AG20443 (cell line): ENCODE measurements around the gene TMUB1.

Experiments
- DNase-seq: peaks from one replicate; pipeline ENCODE4 v3.0.0; 2012; ENCODE audit warnings: low spot score, mixed read lengths

The TMUB1 gene

DNA sequence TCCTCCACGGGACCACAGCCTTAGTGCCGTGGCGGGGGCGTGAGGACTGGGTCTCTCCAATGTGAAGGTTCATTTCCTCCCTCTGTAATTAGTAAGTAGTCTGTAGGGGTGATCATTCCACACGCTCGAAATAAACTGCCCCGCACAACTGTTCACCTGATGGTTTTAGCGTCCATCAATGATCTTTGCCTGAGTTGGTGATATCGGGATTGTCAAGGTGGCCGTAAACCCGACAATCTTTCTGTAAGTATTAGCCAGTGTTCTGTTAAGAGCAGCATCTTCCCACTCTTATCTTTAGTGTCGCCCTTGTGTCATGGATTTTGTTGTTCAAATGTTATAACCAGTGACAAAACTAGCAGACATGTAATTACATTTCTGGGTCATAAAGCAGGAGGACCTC, 20.7 kb upstream of the TMUB1 start:
- DNase-seq: no peak

DNA sequence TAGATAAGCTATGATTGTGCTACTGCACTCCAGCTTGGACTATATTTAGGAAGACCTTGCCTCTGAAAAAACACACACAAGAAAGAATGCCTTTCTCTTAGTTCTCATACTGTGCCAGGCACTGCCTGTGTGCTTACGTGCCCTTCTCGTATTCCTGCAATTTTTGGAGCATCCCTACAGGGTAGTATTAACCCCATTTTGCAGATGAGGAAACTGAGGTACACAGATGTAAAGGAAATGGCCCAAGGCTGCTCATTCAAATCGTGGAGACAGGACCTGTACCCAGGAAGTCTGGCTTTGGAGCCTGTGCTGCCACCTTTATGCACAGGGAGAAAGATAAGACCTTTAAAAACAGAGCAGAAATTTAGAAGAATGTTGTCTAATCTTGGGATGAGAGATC, 19.7 kb upstream of the TMUB1 start:
- no peak for DNase-seq

DNA sequence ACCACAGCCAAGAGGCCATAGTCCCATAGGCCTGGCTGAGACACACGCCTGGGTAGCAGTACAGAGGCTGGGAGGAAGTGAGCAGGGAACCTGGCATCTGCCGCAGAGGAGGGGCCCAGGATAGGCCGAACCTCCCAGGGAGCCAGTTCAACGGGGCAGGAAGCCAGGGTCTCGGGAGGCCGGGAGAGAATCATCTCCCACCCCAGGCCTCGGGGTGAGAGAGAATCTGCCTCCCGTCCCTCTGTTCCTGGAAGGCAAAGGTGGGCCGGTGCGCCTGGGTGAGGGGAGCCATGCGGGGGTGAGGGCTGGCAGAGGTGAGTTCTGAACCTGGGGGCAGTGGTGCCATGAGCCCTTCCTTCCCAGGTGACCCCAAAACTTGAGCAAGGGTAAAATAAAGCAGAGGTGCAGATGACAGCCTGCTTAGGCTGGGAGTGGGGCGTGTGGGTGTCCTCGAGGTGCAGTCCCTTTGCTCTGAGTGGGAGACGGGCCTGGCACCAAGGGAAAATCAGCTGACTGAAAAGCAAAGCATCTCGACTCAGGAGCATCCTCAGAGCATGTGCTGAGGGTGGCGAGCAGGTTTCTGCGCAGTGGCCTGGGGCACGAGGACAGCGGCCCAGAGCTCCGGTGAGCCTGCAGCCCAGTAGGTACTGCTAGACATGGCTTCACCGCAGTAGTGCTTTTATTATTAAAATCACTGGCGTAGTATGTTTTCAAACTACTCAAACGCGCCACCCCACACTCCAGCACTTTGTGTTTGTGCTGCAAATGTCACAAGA, 18.5 kb upstream of the TMUB1 start:
- DNase-seq: no peak

DNA sequence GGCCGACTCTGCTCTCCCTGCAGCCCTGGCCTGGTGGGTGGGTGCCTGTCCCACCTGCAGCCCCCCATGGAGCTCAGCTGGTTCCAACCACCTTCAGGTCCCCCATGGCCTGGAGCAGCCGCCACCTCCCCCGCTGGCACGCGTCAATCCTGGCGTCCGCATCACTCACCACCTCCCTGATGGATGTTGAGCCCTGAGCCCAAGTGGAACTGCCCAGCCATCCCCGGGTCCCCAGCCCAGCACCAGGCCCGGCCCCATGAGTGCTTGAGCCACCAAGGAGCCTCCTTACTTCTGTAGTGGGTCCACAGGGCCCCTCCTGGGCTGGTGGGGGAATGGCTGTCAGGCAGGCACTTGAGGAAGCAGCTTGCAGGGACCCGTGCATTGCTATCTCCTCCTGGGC, 17.6 kb upstream of the TMUB1 start:
- DNase-seq: no peak

DNA sequence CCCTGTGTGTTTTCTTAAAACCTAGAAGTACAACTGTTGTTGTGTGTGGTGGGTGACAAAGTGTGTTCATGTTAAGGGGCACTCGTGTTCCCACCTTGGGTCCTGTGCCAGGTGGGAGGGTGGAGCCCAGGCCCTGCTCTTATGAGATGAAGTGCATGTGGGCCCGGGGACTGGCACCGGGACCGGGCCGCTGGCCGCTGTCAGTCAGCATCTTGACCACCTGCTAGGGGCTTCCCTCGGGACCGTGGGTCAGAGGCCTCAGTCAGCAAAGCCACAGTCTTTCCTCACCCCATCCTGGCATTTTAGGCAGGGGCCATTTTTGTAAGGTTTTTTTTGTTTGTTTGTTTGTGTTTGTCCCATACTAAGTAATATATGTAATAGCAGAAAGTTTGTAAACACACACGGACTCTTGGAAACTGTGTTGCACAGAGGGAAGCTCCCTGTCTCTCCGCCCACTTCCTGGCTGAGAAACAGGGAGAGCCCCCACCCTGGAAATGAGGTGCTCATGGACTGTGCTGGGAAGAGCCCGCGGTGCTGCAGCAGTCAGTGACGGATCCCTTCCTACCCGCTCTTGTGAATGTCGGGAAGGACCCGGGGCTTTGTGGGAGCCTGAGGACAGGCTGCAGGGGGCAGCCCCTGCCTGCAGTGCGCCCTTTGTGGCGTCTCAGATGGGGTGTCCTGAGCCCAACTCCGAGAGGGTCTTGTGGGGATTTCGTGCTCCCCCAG, 16.4 kb upstream of the TMUB1 start:
- no peak for DNase-seq

DNA sequence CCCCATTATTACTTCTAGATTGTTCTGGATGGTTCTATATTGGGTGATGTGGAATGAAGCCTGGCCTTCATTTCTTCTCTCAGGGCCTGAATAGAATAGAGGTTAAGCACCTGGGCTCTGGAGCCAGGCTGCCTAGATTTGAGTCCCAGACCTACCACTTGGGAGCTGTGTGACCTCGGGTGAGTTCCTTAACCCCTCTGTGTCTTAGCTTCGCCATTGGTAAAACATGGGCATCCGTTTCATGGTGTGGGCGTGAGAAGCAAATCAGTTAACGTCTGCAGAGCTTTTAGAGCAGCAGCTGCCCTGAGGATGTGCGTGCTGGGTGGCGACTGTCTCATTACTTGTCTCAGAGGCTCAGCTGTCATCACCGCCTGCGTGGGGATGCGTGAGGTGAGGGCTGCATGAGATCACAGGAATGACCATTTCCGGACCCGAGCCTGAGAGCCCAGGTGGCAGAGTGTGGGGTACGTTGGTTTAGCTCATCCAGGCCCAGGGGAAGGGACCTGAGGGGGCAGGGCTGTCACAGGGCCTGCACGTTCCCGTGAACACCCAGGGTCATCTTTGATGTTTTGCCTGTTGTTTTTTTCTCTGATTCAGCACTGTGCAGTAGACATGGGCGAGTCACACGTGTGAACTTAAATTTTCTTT, 12.7 kb upstream of the TMUB1 start:
- DNase-seq: no peak

DNA sequence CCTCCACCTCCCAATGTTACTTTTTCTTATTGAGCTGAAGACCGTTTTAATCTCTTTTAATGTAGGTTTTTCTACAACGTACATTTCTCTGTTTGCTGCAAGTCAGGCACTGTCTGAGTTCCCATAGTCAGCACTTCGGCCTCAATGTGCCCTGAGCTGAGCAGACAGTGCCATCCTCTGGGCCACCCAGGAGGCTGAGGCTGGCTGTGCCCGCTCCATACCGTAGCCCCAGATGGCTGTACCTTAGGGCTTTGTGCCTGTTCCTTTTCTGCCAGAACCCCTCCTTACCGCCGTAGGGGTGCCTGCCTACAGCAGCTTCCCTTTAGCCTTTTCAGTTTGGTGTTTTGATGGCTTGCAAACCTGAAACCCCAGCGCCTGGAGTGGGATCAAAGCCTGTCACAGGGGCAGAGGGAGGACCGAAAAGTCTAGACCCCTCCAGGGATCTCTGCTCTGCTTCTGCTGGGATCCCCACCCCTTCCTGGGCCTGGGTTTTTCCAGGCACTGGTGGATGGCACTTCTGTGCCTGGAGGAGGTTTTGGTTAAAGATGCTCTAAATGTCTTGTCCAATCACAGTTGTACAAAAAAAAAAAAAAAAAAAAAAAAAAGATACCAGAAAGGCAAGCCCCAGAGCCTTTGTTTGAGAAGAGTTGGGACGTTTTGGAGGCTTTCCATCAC, 12.0 kb upstream of the TMUB1 start:
- DNase-seq: no peak

DNA sequence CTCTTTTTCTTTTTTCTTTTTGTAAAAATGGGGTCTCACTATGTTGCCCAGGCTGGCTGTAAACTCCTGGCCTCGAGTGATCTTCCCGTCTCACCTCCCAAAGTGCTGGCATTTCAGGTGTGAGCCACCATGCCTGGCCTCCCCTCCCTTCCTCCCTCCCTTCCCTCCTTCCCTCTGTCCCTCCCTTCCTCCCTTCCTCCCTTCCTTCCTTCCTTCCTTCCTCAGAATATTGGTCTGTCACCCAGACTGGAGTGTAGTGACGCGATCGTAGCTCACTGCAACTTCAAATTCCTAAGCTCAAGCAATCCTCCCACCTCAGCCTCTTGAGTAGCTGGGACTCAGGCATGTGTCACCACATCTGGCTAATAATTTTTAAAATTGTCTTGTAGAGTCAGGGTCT, 11.4 kb upstream of the TMUB1 start:
- no peak for DNase-seq

DNA sequence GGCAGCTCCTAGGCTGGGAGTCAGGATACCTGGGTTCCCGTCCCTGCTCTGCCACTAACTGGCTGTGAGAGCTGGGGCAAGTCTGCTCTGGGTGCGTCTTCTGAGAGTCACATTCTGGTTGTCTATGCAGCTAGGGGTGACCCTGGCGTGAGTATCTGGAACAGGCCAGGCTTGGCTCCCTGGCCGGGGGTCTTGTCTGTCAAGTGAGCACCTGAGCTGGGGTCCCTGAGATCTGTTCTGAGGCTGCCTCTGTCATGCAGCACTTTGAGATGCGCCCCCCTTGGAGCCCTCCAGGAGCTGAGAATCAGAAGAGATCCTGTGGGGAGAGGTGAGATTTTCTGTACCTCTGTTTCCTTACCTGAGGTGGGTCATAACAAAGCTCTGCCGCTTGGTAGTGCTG, 10.5 kb upstream of the TMUB1 start:
- DNase-seq: no peak

DNA sequence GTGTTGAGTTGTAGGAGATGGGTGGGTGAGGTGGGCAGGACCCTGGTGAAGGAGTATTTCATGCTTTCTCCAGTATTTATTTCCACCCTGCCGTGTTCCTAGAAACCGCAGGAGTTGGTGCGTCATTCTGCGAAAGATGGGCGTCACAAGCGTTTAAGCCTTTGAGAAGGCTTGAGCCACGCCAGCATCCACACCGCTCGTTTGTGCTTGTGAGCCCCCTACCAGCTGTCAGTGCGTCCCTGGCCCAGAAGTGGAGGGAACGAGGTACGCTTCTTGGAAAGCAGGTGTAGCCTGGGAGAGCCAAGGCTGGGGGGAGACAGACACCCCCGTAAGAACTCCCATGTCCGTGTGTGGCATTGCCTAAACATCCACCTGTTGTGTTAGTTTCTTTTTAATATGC, 8.7 kb upstream of the TMUB1 start:
- DNase-seq: no peak

DNA sequence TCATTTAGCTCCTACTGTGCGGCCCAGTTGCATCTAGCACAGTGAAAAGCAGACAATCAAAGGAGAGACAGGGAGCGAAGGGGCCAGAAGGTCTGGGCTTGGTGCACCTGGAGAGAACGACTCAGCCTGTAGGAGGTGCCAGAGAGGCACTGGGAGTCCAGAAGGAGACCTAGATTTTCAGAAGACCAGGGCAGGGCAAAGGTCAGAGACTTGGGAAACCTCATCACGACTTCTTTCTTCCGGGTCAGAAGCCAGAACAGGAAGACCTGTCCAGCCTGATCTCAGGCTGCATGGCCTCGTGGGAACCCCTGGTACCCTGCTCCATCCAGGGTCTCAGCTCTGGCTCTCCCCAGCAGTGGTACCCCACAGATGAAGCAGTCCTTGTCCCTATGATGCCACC, 8.1 kb upstream of the TMUB1 start:
- no peak for DNase-seq

DNA sequence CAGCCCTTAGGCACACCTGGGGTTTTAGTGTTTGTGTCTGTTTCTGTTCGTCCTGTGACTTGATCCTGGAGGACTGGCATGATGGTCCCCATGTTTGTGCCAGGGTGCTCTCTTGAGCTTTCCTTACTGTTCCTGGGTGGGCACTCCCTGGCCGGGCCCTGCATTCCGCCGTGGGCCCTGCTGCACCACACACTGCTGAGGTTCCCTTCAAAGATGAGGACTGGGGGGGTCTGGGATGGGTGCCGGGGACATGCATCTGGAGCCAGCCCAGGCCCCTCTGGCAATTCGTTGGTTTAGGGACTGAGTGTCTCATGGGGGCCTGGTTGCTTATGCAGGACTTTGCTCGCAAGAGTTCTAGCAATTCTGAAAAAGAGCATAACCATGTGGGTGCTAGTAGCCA, 7.7 kb upstream of the TMUB1 start:
- no peak for DNase-seq

DNA sequence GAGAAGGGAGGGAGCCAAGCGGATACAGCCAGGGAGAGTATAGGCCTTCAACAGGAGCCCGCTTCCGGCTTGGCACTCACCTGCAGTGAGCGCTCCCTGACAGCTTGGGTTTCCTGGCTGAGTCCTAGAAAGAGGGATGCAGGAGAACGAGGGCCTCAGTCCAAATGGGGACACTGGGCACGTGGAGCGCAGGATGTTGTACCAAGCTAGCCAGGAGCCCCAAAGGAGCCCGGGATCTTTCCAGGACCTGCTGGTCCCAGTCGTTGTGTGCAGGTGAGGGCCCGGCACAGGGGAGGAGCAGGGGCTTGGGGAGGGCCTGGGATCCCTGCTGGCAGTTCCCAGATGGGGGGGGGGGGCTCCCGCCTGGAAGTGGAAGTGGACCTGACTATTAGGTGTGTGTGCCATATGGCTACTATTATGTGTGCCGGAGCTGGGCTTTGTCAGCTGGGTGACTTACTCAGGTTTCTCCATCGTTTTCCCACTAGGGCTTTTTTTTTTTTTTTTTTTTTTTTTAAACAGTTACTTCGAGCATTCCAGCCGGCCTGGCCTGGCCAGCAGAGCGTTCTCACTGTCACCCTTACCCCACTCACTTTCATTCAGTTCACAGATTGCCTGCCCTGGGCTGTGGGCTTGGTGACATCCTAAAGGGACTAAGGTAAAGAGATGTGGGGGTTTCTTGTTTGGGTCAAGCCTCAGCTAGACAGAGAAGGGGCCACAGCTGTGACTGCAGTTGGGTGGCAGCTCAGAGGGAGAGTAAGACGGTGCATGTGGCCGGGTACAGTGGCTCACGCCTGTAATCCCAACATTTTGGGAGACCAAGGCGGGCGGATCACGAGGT, 6.8 kb upstream of the TMUB1 start:
- DNase-seq: peak; percentile 42

DNA sequence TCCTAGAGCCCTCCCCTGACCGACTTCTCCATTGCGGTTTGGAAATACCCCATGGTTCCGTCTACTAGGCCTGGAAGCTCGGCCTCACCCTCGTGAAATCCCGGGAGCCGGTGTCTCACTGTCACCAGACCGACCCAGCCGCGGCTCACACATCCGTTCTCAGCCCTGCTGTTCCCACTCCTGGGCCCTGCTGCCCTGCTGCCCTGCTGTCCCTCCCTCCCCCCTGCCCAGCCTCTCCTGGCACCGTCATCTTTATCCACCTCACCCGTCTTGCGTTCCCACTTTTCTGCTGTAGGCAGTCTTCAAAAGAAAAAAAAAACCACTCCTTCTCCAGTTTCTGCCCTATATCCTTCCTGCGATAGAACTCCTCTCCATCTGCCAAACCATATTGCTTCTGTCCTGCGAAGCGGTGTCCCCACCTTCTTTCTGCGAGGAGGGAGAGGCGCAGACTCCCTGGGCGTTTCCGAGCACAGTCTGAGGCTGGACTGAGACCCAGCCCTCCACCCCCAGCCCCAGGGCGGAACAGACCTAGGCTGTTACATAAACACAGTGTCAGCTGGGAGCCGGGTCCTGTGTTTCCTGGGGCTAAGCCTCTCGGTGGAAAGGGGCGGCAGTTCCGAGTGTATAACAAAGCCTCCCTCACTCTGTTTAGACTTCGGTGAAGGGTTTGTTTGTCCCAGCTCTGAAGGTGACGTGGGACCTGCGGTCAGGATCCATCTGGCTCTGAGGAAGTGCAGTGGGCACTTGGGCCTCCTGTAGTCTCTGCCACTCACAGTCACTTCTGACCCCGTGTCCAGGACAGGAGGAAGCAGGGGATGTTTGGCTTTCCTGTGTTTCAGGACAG, 5.8 kb upstream of the TMUB1 start:
- peak; percentile 66 for DNase-seq

DNA sequence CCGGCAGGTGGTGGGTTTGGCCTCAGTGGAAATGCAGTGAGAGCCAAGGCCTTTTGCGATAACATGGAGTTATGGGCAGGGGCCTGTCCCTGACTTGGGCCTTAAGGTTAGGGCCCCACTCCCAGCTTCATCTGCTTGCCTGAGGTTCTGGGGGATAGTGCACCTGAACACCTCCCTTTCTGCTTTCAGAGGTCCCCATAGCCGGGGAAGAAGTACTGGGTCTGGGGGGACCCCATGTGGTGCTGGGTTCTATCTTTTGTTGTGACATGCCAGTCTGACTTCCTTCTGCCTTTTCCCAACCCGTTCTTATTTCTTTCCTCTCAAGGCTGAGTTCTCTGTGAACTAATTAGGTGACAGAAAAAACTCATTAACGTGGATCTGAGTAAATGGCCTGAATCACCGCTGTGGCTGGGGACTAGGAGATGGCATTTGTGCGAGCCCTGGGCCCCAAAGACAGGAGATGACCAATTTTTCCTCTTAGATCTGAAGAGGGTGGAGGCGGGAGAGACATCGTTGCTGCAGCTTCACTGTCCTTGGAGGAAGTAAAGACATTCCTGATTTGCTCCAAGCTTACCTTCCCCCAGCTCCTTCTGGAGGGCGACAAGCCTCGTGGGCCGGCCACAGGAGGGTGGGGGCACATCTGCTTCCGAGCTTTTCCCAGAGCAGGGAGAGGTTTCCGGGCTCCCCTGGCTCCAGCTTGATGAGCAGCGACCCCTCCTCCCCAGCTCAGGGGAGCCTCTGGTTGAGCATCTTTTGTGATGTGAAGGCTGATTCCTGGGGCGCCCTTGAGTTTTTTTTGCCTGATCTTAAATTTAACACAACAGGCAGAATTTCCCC, 4.9 kb upstream of the TMUB1 start:
- DNase-seq: peak; percentile 30

DNA sequence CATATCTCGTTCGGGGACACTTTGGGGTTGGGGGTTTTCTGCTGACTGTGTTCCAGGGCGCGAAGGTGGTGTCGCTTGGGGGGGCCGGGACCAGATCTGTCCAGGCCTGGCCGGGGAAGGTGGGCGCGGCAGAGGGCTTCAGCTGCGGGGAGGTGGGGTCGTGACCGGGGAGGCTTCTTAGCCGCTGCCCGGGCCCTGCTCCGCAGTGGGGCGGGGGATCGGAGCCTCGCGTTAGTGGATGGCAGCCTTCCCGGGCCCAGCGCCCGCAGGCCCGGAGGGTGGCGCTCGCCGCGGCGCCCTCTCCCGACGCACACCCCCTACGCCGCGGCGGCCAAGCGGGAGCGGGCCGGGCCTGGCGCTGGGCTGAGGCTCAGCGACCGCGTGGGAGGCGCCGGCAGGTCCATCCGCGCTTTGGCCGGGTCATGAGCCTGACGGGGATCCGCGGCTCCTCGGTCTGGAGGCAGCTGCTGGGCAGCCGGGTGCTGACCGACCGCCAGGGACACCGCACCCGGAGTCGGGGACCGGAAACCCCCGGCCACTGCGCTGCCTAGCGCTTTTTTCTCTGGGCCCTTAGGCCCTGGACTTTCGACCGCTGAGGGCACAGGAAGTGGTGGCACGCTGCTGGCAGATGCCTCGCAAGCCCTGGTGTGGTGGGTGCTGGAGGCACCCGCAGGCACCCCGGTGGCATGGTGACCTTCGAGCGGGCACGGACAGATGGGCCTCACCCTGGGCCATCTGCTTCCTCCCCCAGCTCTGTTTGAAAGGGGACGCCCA, 4.1 kb upstream of the TMUB1 start:
- peak; percentile 79 for DNase-seq

DNA sequence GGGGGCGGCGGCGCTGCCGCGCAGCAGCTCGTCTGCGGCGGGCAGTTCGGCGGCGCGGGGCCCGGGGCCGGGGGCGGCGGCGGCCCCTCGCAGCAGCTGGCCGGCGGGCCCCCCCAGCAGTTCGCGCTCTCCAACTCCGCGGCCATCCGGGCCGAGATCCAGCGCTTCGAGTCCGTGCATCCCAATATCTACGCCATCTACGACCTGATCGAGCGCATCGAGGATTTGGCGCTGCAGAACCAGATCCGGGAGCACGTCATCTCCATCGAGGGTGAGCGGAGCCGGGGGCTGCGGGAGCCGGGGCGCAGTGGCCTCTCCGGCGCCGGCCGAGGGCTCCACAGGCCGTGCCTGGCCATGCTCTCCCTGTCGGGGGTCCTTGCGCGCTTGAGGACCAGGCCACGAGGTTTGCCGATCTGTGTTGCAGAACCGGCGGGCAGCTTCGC, 3.5 kb upstream of the TMUB1 start:
- DNase-seq: peak; percentile 26

DNA sequence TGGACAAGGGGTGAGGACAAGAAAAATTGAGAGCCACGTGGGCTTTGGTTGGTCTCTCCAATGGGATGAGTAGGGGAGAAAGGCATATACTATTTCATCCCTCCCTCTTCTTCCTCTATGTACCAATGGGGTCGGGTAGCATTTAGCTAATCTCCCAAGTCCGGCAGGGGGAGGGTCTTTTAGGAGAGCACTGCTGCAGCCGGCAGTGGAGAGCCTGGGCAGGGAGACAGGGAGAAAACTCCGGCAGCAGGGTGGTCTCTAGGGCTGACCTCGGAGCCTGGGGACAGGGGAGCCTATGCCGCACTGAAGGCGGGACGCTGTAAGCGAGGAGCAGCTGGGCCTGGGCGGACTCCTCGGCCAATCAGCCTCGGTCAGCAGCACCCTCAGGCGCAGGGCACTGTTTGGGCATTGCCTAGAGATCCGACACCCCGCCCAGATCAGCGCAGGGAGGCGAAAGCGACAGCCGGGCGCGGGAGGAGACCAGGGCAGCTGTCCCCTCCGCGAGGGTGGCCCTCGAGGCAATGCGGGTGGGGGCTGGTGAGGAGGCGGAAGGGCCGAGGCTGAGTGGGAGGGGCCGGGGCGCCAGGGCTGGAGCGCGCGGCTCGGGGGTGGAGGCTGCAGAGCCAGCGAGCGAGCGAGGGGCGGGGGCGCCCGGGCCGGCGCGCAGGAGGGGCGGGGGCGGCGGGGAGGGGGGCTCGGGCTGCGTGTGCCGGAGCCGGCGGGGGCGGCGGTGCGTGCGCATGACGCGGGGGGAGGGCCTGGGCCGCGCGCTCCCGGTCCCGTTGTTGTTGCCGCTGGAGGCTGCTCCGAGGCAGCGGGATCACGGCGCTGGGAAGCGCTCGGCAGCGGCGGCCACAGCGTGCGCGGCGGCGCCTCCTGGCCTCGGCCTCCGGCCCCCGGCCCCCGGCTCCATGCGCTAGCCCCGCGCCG, 2.7 kb upstream of the TMUB1 start, which contains the start of gene AGAP3:
Gene AGAP3, plus strand, starts transcription at position 785 of the 930 bp plus-strand sequence. CDS start 267 bp downstream, outside the sequence.
- DNase-seq: peak; percentile 95
